SK-N-SH (cell line): ENCODE measurements around the gene CST9L. TPM values are rescaled to one million over a fixed set of nuclear protein-coding genes. Genes with fewer than 3 reads are reported as not detected.

Experiments
- CTCF ChIA-PET: fragments of 300-600, 350-600 bp; formaldehyde crosslinking; extraction: SDS; loops from one replicate; lab custom pipeline; 2021; lab: Yijun Ruan, JAX
- POLR2A ChIA-PET: fragments of 350-600 bp; sonication (Branson Sonifier 250); formaldehyde crosslinking; extraction: SDS; loops from one replicate; lab custom pipeline; 2020; ENCODE audit warnings: antibody characterized with exemption, inconsistent platforms; lab: Yijun Ruan, JAX
- DNase-seq: peaks from one replicate; pipeline ENCODE4 v3.0.0; 2012
- H2AFZ ChIP-seq: fragments of 200-600 bp; sonication (generic); 2 replicates; pipeline ENCODE4 v1.8.1; 2016; ENCODE audit warnings: antibody characterized with exemption, mild to moderate bottlenecking, low read depth
- H3F3A ChIP-seq: fragments of 200-600 bp; sonication (generic); replicated peaks from 2 replicates; pipeline ENCODE3; 2016; ENCODE audit warnings: antibody characterized with exemption, mild to moderate bottlenecking; ENCODE audit not compliant: insufficient read depth
- H3K27ac ChIP-seq, 2 experiments: fragments of 200-500 bp in 1 of 2; fragments of 200-600 bp in 1 of 2; sonication (Bioruptor generic) in 1 of 2; sonication (generic), shearing (Covaris generic) in 1 of 2; 2 replicates each; pipeline versions ENCODE4 v1.5.1 to v1.6.1; 2014 to 2016; ENCODE audit warnings: low read depth in 2 of 2, inconsistent platforms in 1 of 2, low read length in 1 of 2, mild to moderate bottlenecking in 1 of 2, mixed read lengths in 1 of 2
- H3K27me3 ChIP-seq: fragments of 200-600 bp; sonication (generic), shearing (Covaris generic); 2 replicates; pipeline ENCODE4 v1.6.1; 2016; ENCODE audit warnings: mixed run types; ENCODE audit not compliant: insufficient read depth
- H3K36me3 ChIP-seq, 2 experiments: fragments of 200-500 bp in 1 of 2; fragments of 200-600 bp in 1 of 2; sonication (Bioruptor generic) in 1 of 2; sonication (generic) in 1 of 2; replicated peaks in 1 of 2; 2 replicates each; pipeline versions ENCODE3 to v1.5.1; 2014 to 2016; ENCODE audit warnings: low read length in 1 of 2, mild to moderate bottlenecking in 1 of 2; ENCODE audit not compliant: insufficient read depth in 2 of 2, control insufficient read depth in 1 of 2
- H3K4me1 ChIP-seq, 2 experiments: fragments of 200-500 bp in 1 of 2; fragments of 200-600 bp in 1 of 2; sonication (Bioruptor generic) in 1 of 2; sonication (generic), shearing (Covaris generic) in 1 of 2; 2 replicates each; pipeline versions ENCODE4 v1.5.1 to v1.6.1; 2014 to 2016; ENCODE audit warnings: low read depth in 1 of 2, low read length in 1 of 2, mixed run types in 1 of 2; ENCODE audit not compliant: insufficient read depth in 2 of 2, control insufficient read depth in 1 of 2
- H3K4me2 ChIP-seq: fragments of 200-600 bp; sonication (generic), shearing (Covaris generic); 2 replicates; pipeline ENCODE4 v1.6.1; 2017; ENCODE audit warnings: mixed run types
- H3K4me3 ChIP-seq, 2 experiments: fragments of 200-500 bp in 1 of 2; fragments of 200-600 bp in 1 of 2; sonication (Bioruptor generic) in 1 of 2; sonication (generic), shearing (Covaris generic) in 1 of 2; 2 replicates each; pipeline versions ENCODE4 v1.5.1 to v1.8.1; 2014 to 2016; ENCODE audit warnings: low read depth in 2 of 2, inconsistent platforms in 1 of 2, low read length in 1 of 2, mild to moderate bottlenecking in 1 of 2, mixed read lengths in 1 of 2, moderate library complexity in 1 of 2
- H3K79me2 ChIP-seq: fragments of 200-600 bp; sonication (generic); 2 replicates; pipeline ENCODE4 v1.8.1; 2017; ENCODE audit warnings: mild to moderate bottlenecking; ENCODE audit not compliant: insufficient read depth
- H3K9ac ChIP-seq: fragments of 200-600 bp; sonication (generic); 2 replicates; pipeline ENCODE4 v1.6.1; 2017; ENCODE audit warnings: mixed run types
- H3K9me2 ChIP-seq: fragments of 200-600 bp; sonication (generic); 2 replicates; pipeline ENCODE4 v1.6.1; 2017; ENCODE audit warnings: mixed run types
- H3K9me3 ChIP-seq: fragments of 200-600 bp; sonication (generic); 2 replicates; pipeline ENCODE4 v1.6.1; 2017; ENCODE audit warnings: mixed run types, mild to moderate bottlenecking, moderate library complexity
- H4K20me1 ChIP-seq: fragments of 200-600 bp; sonication (generic); 2 replicates; pipeline ENCODE4 v1.6.1; 2017; ENCODE audit warnings: mild to moderate bottlenecking, mixed run types; ENCODE audit not compliant: insufficient read depth
- ELF1 ChIP-seq: IDR thresholded peaks from 2 replicates; pipeline ENCODE4 v1.4.0; 2012
- EZH2phosphoT487 ChIP-seq: fragments of 200-600 bp; sonication (generic); IDR thresholded peaks from 2 replicates; pipeline ENCODE4 v1.6.1; 2017; ENCODE audit warnings: low read depth, mixed run types, mild to moderate bottlenecking, antibody characterized with exemption, moderate library complexity, borderline replicate concordance
- FOXJ3 ChIP-seq: sonication (generic); formaldehyde crosslinking; IDR thresholded peaks from 2 replicates; pipeline ENCODE4 v1.5.1; 2020; ENCODE audit warnings: mild to moderate bottlenecking, missing genetic modification reagents
- FOXM1 ChIP-seq: IDR thresholded peaks from 2 replicates; pipeline ENCODE4 v1.4.0; 2012; ENCODE audit warnings: low read depth, mild to moderate bottlenecking
- GABPA ChIP-seq: IDR thresholded peaks from 2 replicates; pipeline ENCODE4 v1.4.0; 2012; ENCODE audit warnings: low read depth, mild to moderate bottlenecking
- GATA2 ChIP-seq: sonication (generic); formaldehyde crosslinking; IDR thresholded peaks from 2 replicates; pipeline ENCODE4 v1.5.0; 2020; ENCODE audit warnings: mild to moderate bottlenecking, missing genetic modification reagents
- MXI1 ChIP-seq: IDR thresholded peaks from 2 replicates; pipeline ENCODE4 v1.6.1; 2012; ENCODE audit warnings: mild to moderate bottlenecking, low read depth, low read length, improper control_type of control experiment
- NFIC ChIP-seq: IDR thresholded peaks from 2 replicates; pipeline ENCODE4 v1.4.0; 2012; ENCODE audit warnings: borderline replicate concordance
- NRF1 ChIP-seq: IDR thresholded peaks from 2 replicates; pipeline ENCODE4 v1.6.1; 2012; ENCODE audit warnings: low read depth, mild to moderate bottlenecking, low read length
- POLR2AphosphoS5 ChIP-seq: IDR thresholded peaks from 2 replicates; pipeline ENCODE4 v1.6.1; 2012; ENCODE audit warnings: low read depth, low read length
- RAD21 ChIP-seq: IDR thresholded peaks from 2 replicates; pipeline ENCODE4 v1.6.1; 2012; ENCODE audit warnings: mild to moderate bottlenecking, low read length
- SIN3A ChIP-seq: IDR thresholded peaks from 2 replicates; pipeline ENCODE4 v1.6.1; 2012; ENCODE audit warnings: low read depth, mild to moderate bottlenecking, low read length, moderate library complexity, borderline replicate concordance
- TAF1 ChIP-seq: IDR thresholded peaks from 2 replicates; pipeline ENCODE4 v1.6.1; 2012; ENCODE audit warnings: low read depth, mild to moderate bottlenecking, low read length, moderate library complexity, borderline replicate concordance
- YY1 ChIP-seq: IDR thresholded peaks from 2 replicates; pipeline ENCODE4 v1.4.0; 2012; ENCODE audit warnings: low read depth, mild to moderate bottlenecking
- WGBS: methylation state at CpG from one replicate; pipeline ENCODE4 v1.1.6; 2017; ENCODE audit warnings: low lambda C conversion rate; 5-methylcytosine and 5-hydroxymethylcytosine counted together
- polyA plus RNA-seq, 3 experiments: library from polyadenylated mRNA; depleted of rRNA; stranded (reverse); fragments of >200 nt; gene quantifications; 2 replicates each; pipeline ENCODE4 v1.2.3, GENCODE V29; 2012
- TF ChIP-seq, protein P1 (sequence below): fragments of 150-350 bp; IDR thresholded peaks from 2 replicates; pipeline ENCODE4 v1.6.1; 2016; ENCODE audit warnings: mild to moderate bottlenecking, low read depth, low read length
- TF ChIP-seq, protein P2 (sequence below): fragments of 200-600 bp; sonication (generic); IDR thresholded peaks from 2 replicates; pipeline ENCODE4 v1.6.1; 2017; ENCODE audit warnings: antibody characterized with exemption, mild to moderate bottlenecking, moderate library complexity
- TF ChIP-seq, protein P3 (sequence below): IDR thresholded peaks from 2 replicates; pipeline ENCODE4 v1.4.0; 2012; ENCODE audit warnings: low read depth, borderline replicate concordance

Gene CST9L
- polyA plus RNA-seq, 1 of the 3 experiments (the other 2 are of a cell fraction): not detected

DNA sequence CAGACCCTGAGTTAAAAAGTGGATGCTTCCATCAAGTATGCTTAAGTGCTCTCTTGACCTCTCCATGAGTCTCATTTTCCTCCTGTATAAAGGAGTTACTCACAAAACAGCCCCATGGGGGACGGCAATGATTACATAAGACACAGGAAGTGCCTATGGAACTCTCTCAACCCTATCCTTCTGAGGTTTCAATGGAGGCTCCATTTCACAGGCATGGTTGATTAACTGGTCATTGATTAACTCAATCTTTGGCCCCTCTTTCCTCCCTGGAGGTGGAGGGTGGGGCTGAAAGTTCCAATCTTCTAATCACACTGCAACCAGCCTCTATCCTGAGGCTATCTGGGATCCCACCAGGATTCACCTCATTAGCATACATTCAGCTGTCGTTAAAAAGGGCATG, 48.1 kb downstream of the CST9L start:
- ChIA-PET CTCF (no interaction called here), POLR2A (no interaction called here)
- no peak overlapping the region for H2AFZ ChIP-seq
- no peak overlapping the region for H3K27ac ChIP-seq
- DNase-seq: no peak
- no peaks in the 10 kb centered on the region for H3F3A ChIP-seq
- H3K9ac ChIP-seq: no peak overlapping the region
- 0% methylated on average over 2 of the region's 2 CpGs for WGBS
- H4K20me1 ChIP-seq: no peaks in the 10 kb centered on the region
- no peaks in the 10 kb centered on the region for H3K79me2 ChIP-seq
- H3K4me3 ChIP-seq: no peak overlapping the region
- H3K4me1 ChIP-seq: no peaks in the 10 kb centered on the region; a peak in 1 of 4 replicates
- H3K27me3 ChIP-seq: peaks cover 5% of the 10 kb centered on the region; the same call in 1 of the 2 replicates
- no peaks in the 10 kb centered on the region for H3K36me3 ChIP-seq
- no peak overlapping the region for H3K4me2 ChIP-seq
- no peaks in the 10 kb centered on the region for H3K9me2 ChIP-seq
- TF ChIP-seq, protein P1, sequence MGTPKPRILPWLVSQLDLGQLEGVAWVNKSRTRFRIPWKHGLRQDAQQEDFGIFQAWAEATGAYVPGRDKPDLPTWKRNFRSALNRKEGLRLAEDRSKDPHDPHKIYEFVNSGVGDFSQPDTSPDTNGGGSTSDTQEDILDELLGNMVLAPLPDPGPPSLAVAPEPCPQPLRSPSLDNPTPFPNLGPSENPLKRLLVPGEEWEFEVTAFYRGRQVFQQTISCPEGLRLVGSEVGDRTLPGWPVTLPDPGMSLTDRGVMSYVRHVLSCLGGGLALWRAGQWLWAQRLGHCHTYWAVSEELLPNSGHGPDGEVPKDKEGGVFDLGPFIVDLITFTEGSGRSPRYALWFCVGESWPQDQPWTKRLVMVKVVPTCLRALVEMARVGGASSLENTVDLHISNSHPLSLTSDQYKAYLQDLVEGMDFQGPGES: no peak
- TF ChIP-seq FOXJ3 (CRISPR knock-in tag) (no peak), ELF1 (no peak), MXI1 (no peak), POLR2AphosphoS5 (no peak), GABPA (no peak), NRF1 (no peak), RAD21 (no peak), EZH2phosphoT487 (no peak), TAF1 (no peak), SIN3A (no peak), NFIC (no peak), FOXM1 (no peak), GATA2 (CRISPR knock-in tag) (no peak), YY1 (no peak)
- TF ChIP-seq, protein P2, sequence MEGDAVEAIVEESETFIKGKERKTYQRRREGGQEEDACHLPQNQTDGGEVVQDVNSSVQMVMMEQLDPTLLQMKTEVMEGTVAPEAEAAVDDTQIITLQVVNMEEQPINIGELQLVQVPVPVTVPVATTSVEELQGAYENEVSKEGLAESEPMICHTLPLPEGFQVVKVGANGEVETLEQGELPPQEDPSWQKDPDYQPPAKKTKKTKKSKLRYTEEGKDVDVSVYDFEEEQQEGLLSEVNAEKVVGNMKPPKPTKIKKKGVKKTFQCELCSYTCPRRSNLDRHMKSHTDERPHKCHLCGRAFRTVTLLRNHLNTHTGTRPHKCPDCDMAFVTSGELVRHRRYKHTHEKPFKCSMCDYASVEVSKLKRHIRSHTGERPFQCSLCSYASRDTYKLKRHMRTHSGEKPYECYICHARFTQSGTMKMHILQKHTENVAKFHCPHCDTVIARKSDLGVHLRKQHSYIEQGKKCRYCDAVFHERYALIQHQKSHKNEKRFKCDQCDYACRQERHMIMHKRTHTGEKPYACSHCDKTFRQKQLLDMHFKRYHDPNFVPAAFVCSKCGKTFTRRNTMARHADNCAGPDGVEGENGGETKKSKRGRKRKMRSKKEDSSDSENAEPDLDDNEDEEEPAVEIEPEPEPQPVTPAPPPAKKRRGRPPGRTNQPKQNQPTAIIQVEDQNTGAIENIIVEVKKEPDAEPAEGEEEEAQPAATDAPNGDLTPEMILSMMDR: no peak
- TF ChIP-seq, protein P3, sequence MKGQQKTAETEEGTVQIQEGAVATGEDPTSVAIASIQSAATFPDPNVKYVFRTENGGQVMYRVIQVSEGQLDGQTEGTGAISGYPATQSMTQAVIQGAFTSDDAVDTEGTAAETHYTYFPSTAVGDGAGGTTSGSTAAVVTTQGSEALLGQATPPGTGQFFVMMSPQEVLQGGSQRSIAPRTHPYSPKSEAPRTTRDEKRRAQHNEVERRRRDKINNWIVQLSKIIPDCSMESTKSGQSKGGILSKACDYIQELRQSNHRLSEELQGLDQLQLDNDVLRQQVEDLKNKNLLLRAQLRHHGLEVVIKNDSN: no peak
- no peaks in the 10 kb centered on the region for H3K9me3 ChIP-seq
